H1 (cell line): ENCODE results near the gene TEX2. TPM values are rescaled to one million over a fixed set of nuclear protein-coding genes. Genes with fewer than 3 reads are reported as not detected.

Experiments used
- CTCF ChIA-PET: fragments of 300-600 bp; sonication (Branson Sonifier 250); formaldehyde crosslinking; loops from one replicate; lab custom pipeline; 2021; ENCODE audit not compliant: partially characterized antibody; lab: Charles Lee
- POLR2A ChIA-PET: fragments of 300-600 bp; sonication (Branson Sonifier 250); formaldehyde crosslinking; loops from one replicate; lab custom pipeline; 2021; ENCODE audit warnings: inconsistent platforms; ENCODE audit not compliant: partially characterized antibody; lab: Charles Lee
- DNase-seq, 2 experiments: peaks; one replicate each; pipeline versions ENCODE4 v3.0.0 to v3.0.0-alpha.2; 2010 to 2022; ENCODE audit warnings: low spot score in 2 of 2, low read depth in 1 of 2, mixed read lengths in 1 of 2
- FAIRE-seq: peaks from 2 replicates; lab custom pipeline; 2011; peaks lifted over from hg19 to GRCh38; lab: Jason Lieb, UNC
- H2AFZ ChIP-seq: 2 replicates; pipeline ENCODE4 v1.8.1; 2012; ENCODE audit warnings: low read length, inconsistent platforms
- H2AK5ac ChIP-seq: 2 replicates; pipeline ENCODE4 v1.6.1; 2013; ENCODE audit warnings: low read depth, low read length
- H2BK120ac ChIP-seq: replicated peaks from 2 replicates; pipeline ENCODE3; 2013; ENCODE audit warnings: low read depth, low read length, inconsistent platforms
- H2BK12ac ChIP-seq: 2 replicates; pipeline ENCODE4 v1.6.1; 2013; ENCODE audit warnings: low read depth, low read length
- H2BK15ac ChIP-seq: 2 replicates; pipeline ENCODE4 v1.6.1; 2013; ENCODE audit warnings: low read length
- H2BK20ac ChIP-seq: 2 replicates; pipeline ENCODE4 v1.6.1; 2013; ENCODE audit warnings: low read length
- H2BK5ac ChIP-seq: 2 replicates; pipeline ENCODE4 v1.6.1; 2013; ENCODE audit warnings: low read depth, low read length
- H3K14ac ChIP-seq: 2 replicates; pipeline ENCODE4 v1.6.1; 2013; ENCODE audit warnings: inconsistent platforms; ENCODE audit not compliant: insufficient read length
- H3K18ac ChIP-seq: 2 replicates; pipeline ENCODE4 v1.6.1; 2013; ENCODE audit warnings: low read length; ENCODE audit errors: extremely low read depth
- H3K23ac ChIP-seq: 2 replicates; pipeline ENCODE4 v1.6.1; 2013; ENCODE audit warnings: inconsistent platforms; ENCODE audit not compliant: insufficient read length
- H3K23me2 ChIP-seq: 2 replicates; pipeline ENCODE4 v1.6.1; 2013; ENCODE audit warnings: low read depth, low read length
- H3K27ac ChIP-seq: 2 replicates; pipeline ENCODE4 v1.6.1; 2011; ENCODE audit warnings: low read depth, low read length, inconsistent platforms
- H3K27me3 ChIP-seq, 4 experiments: replicated peaks in 1 of 4; 1 replicate in 1 of 4; 2 replicates in 3 of 4; pipeline versions ENCODE4 v1.6.1 to v1.8.1; 2011 to 2013; ENCODE audit warnings: low read length in 3 of 4, mild to moderate bottlenecking in 3 of 4, inconsistent platforms in 2 of 4, mixed read lengths in 2 of 4, moderate library complexity in 1 of 4; ENCODE audit not compliant: control insufficient read depth in 3 of 4, insufficient read depth in 3 of 4; ENCODE audit errors: extremely low read depth in 1 of 4
- H3K36me3 ChIP-seq, 4 experiments: 2 replicates each; pipeline versions ENCODE4 v1.6.1 to v1.8.1; 2011 to 2013; ENCODE audit warnings: mild to moderate bottlenecking in 4 of 4, low read length in 3 of 4, moderate library complexity in 2 of 4, control low read depth in 1 of 4, inconsistent platforms in 1 of 4; ENCODE audit not compliant: insufficient read depth in 4 of 4, control insufficient read depth in 2 of 4
- H3K4ac ChIP-seq: replicated peaks from 2 replicates; pipeline ENCODE3; 2013; ENCODE audit warnings: low read length, low read depth, mixed read lengths, inconsistent platforms; ENCODE audit not compliant: insufficient read length
- H3K4me1 ChIP-seq, 4 experiments: replicated peaks in 1 of 4; 1 replicate in 1 of 4; 2 replicates in 3 of 4; pipeline versions ENCODE4 v1.6.1 to v1.8.1; 2011 to 2013; ENCODE audit warnings: low read length in 3 of 4, inconsistent platforms in 2 of 4, mixed read lengths in 1 of 4; ENCODE audit not compliant: insufficient read depth in 4 of 4, control insufficient read depth in 3 of 4
- H3K4me2 ChIP-seq, 2 experiments: 2 replicates each; pipeline versions ENCODE4 v1.6.1 to v1.8.1; 2011 to 2013; ENCODE audit warnings: low read depth in 2 of 2, low read length in 2 of 2, control low read depth in 1 of 2, inconsistent platforms in 1 of 2, mild to moderate bottlenecking in 1 of 2; ENCODE audit not compliant: insufficient read depth in 1 of 2
- H3K4me3 ChIP-seq, 4 experiments: fragments of 200-600, 300-600 bp in 1 of 4; sonication (generic), shearing (Covaris generic), sonication (Bioruptor Twin) in 1 of 4; 2 replicates each; pipeline versions ENCODE4 v1.5.1 to v1.8.1; 2011 to 2016; ENCODE audit warnings: low read length in 4 of 4, low read depth in 3 of 4, control low read depth in 2 of 4, inconsistent platforms in 2 of 4, mild to moderate bottlenecking in 2 of 4, mixed read lengths in 1 of 4, moderate library complexity in 1 of 4; ENCODE audit not compliant: insufficient read depth in 2 of 4; ENCODE audit errors: extremely low read depth in 1 of 4
- H3K56ac ChIP-seq: replicated peaks from 2 replicates; pipeline ENCODE3; 2013; ENCODE audit warnings: low read depth, mild to moderate bottlenecking, mixed read lengths, low read length, inconsistent platforms; ENCODE audit not compliant: insufficient read length
- H3K79me1 ChIP-seq: 2 replicates; pipeline ENCODE4 v1.6.1; 2013; ENCODE audit warnings: low read depth, low read length, control low read depth
- H3K79me2 ChIP-seq, 2 experiments: 2 replicates each; pipeline versions ENCODE4 v1.6.1 to v1.8.1; 2012 to 2013; ENCODE audit warnings: low read length in 2 of 2, mild to moderate bottlenecking in 2 of 2, inconsistent platforms in 1 of 2; ENCODE audit not compliant: insufficient read depth in 2 of 2, control insufficient read depth in 1 of 2
- H3K9ac ChIP-seq, 4 experiments: replicated peaks in 1 of 4; 1 replicate in 1 of 4; 2 replicates in 3 of 4; pipeline versions ENCODE4 v1.6.1 to v1.8.1; 2011 to 2013; ENCODE audit warnings: low read depth in 3 of 4, low read length in 3 of 4, control low read depth in 2 of 4, mild to moderate bottlenecking in 2 of 4, moderate library complexity in 2 of 4, inconsistent platforms in 1 of 4; ENCODE audit errors: extremely low read depth in 1 of 4
- H3K9me3 ChIP-seq, 2 experiments: 2 replicates each; pipeline versions ENCODE4 v1.6.1 to v1.8.1; 2012 to 2013; ENCODE audit warnings: mild to moderate bottlenecking in 2 of 2, moderate library complexity in 2 of 2, control low read depth in 1 of 2, inconsistent platforms in 1 of 2, low read depth in 1 of 2, low read length in 1 of 2, mixed read lengths in 1 of 2; ENCODE audit not compliant: insufficient read depth in 2 of 2
- H4K20me1 ChIP-seq, 2 experiments: replicated peaks in 1 of 2; 2 replicates each; pipeline versions ENCODE3 to v1.8.1; 2011 to 2013; ENCODE audit warnings: inconsistent platforms in 2 of 2, low read length in 2 of 2, mild to moderate bottlenecking in 1 of 2; ENCODE audit not compliant: insufficient read depth in 2 of 2, control insufficient read depth in 1 of 2
- H4K5ac ChIP-seq: 2 replicates; pipeline ENCODE4 v1.6.1; 2013; ENCODE audit warnings: low read length, low read depth, mixed read lengths, inconsistent platforms; ENCODE audit not compliant: insufficient read length
- H4K8ac ChIP-seq: 2 replicates; pipeline ENCODE4 v1.8.0; 2013; ENCODE audit warnings: mild to moderate bottlenecking, moderate library complexity, low read length, inconsistent platforms; ENCODE audit not compliant: insufficient read depth; ENCODE audit errors: extremely low read depth
- H4K91ac ChIP-seq: replicated peaks from 2 replicates; pipeline ENCODE3; 2013; ENCODE audit warnings: low read length, mixed read lengths, inconsistent platforms; ENCODE audit not compliant: insufficient read length
- CREB1 ChIP-seq: IDR thresholded peaks from 2 replicates; pipeline ENCODE4 v1.6.1; 2012; ENCODE audit warnings: inconsistent platforms
- NRF1 ChIP-seq: IDR thresholded peaks from 2 replicates; pipeline ENCODE4 v1.6.1; 2011; ENCODE audit warnings: mild to moderate bottlenecking, low read depth, low read length, improper control_type of control experiment
- POLR2A ChIP-seq, 2 experiments: IDR thresholded peaks; 1 replicate in 1 of 2; 2 replicates in 1 of 2; pipeline ENCODE4 v1.6.1; 2011; ENCODE audit warnings: low read depth in 2 of 2, low read length in 2 of 2, mild to moderate bottlenecking in 2 of 2; ENCODE audit errors: control extremely low read depth in 1 of 2
- YY1 ChIP-seq: IDR thresholded peaks from 2 replicates; pipeline ENCODE4 v1.6.1; 2011; ENCODE audit warnings: low read depth, mild to moderate bottlenecking, low read length
- WGBS, 2 experiments: shearing (Covaris generic) in 1 of 2; methylation state at CpG; one replicate each; pipeline versions ENCODE4 v1.1.6 to v1.1.7; 2013 to 2015; ENCODE audit warnings: low lambda C conversion rate in 2 of 2, mixed read lengths in 2 of 2, inconsistent platforms in 1 of 2, low coverage in 1 of 2, missing lambda C conversion rate in 1 of 2; ENCODE audit not compliant: insufficient replicate concordance in 2 of 2, insufficient coverage in 1 of 2, insufficient read length in 1 of 2; ENCODE audit errors: extremely low coverage in 1 of 2, missing lambda C conversion rate in 1 of 2; 5-methylcytosine and 5-hydroxymethylcytosine counted together
- polyA plus RNA-seq, 7 experiments: library from polyadenylated mRNA; depleted of rRNA in 3 of 7; stranded (reverse) in 5 of 7; unstranded in 2 of 7; fragments of >200 nt in 5 of 7; fragments of 200-250 nt in 2 of 7; gene quantifications; 1 replicate in 5 of 7; 2 replicates in 1 of 7; 4 replicates in 1 of 7; pipeline versions ENCODE4 v1.2.1 to v1.2.3, GENCODE V29; 2011 to 2013; ENCODE audit warnings: missing spikeins in 2 of 7, mixed read lengths in 2 of 7
- total RNA-seq: library from RNA; stranded (reverse); fragmentation: NEBNext Ultra II Directional; extraction: Animal tissue kit (Norgen Biotek cat#: 25700); gene quantifications from 2 replicates; pipeline ENCODE4 v1.2.1, GENCODE V29; 2021

Gene TEX2
- total and polyA plus RNA-seq, 2 of the 8 experiments (the other 6 are each of a cell fraction or from before 2014, with no cell fraction given): 6.1 to 15.6 TPM

- H2BK5ac ChIP-seq: no peak overlapping the region
- H3K27ac ChIP-seq: no peak overlapping the region
- H2BK15ac ChIP-seq: no peak overlapping the region
- no peaks in the 10 kb centered on the region for H3K79me1 ChIP-seq
- H2AFZ ChIP-seq: no peak overlapping the region
- H3K9ac ChIP-seq: no peak overlapping the region
- H3K18ac ChIP-seq: no peak overlapping the region
- no peak overlapping the region for H4K5ac ChIP-seq
- CTCF ChIA-PET: interaction anchor here (0.6 to 2.5 kb wide), 8 partner anchors 9 to 838 kb away, joined by 3 to 9 read pairs (median 4); no protein-coding TSS in a partner anchor
- POLR2A ChIA-PET: interaction anchor here (1.3 kb wide), 1 partner anchor 152 kb away, joined by 3 read pairs; no protein-coding TSS in a partner anchor
- no peak overlapping the region for H3K4ac ChIP-seq
- TF ChIP-seq CREB1: no peak
- no peak for TF ChIP-seq NRF1
- no peak for TF ChIP-seq POLR2A (IDR thresholded peaks at IDR 0.05; ENCODE audit: control extremely low read depth in 1 of 2, low read depth in 2 of 2, low read length in 2 of 2)
- TF ChIP-seq YY1: no peak
- TF ChIP-seq, all 59 proteins: peak for 0
- no peak overlapping the region for H3K4me3 ChIP-seq
- no peaks in the 10 kb centered on the region for H3K27me3 ChIP-seq
- no peaks in the 10 kb centered on the region for H3K36me3 ChIP-seq
- H4K91ac ChIP-seq: no peak overlapping the region
- no peaks in the 10 kb centered on the region; the same call in 1 of the 2 replicates for H3K23me2 ChIP-seq
- H2BK20ac ChIP-seq: no peak overlapping the region
- DNase-seq: no peak
- H3K4me1 ChIP-seq: no peaks in the 10 kb centered on the region
- no peak overlapping the region for H3K56ac ChIP-seq
- FAIRE-seq: no peak
- 85% methylated on average over 8 of the region's 8 CpGs; no CpG with 5 or more reads in 1 of the 2 experiments for WGBS, 2 experiments
- H3K79me2 ChIP-seq: no peaks in the 10 kb centered on the region
- no peak overlapping the region for H2BK12ac ChIP-seq
- H3K9me3 ChIP-seq: no peaks in the 10 kb centered on the region
- H4K20me1 ChIP-seq: no peaks in the 10 kb centered on the region
- no peak overlapping the region for H2BK120ac ChIP-seq
- H3K14ac ChIP-seq: no peak overlapping the region
- no peak overlapping the region for H2AK5ac ChIP-seq
- H4K8ac ChIP-seq: no peak overlapping the region; the same call in 1 of the 2 replicates
- no peak overlapping the region for H3K23ac ChIP-seq
- no peak overlapping the region for H3K4me2 ChIP-seq
These were observed 34.5 kb upstream of the TEX2 start for GRCh38 chr17:64297467-64298088.
